SK-N-MC (cell line): ENCODE data around the gene TRIM27.

ENCODE experiments used
- EZH2 ChIP-seq: fragments of 200-600 bp; sonication (generic); IDR thresholded peaks from one replicate; pipeline ENCODE4 v1.6.1; 2017; ENCODE audit warnings: antibody characterized with exemption
- FOXP2 ChIP-seq: optimal IDR thresholded peaks from 2 replicates; pipeline ENCODE3; 2011; ENCODE audit warnings: mild to moderate bottlenecking, moderate library complexity; ENCODE audit not compliant: insufficient read depth; ENCODE audit errors: extremely low read length, control extremely low read depth
- POLR2AphosphoS5 ChIP-seq: IDR thresholded peaks from 2 replicates; pipeline ENCODE4 v1.6.1; 2012; ENCODE audit warnings: mild to moderate bottlenecking, low read depth, low read length, borderline replicate concordance

GRCh38 chr6:28863604-28864325, 60.0 kb downstream of the TRIM27 start:
- no peak for TF ChIP-seq EZH2
- no peak; the same call in 1 of the 2 replicates for TF ChIP-seq POLR2AphosphoS5
- TF ChIP-seq FOXP2 = no peak
